HT-29 (cell line): ENCODE data around the gene BBS12. TPM values are rescaled to one million over a fixed set of nuclear protein-coding genes. Genes with fewer than 3 reads are reported as not detected.

Source experiments
- DNase-seq: peaks from one replicate; pipeline ENCODE4 v3.0.0-alpha.2; 2015; ENCODE audit warnings: low spot score
- total RNA-seq: library from RNA; depleted of rRNA; stranded (reverse); fragments of >200 nt; shearing (Covaris generic); gene quantifications from 2 replicates; pipeline ENCODE4 v1.2.3, GENCODE V29; 2014; rRNA removed

Gene BBS12
- total RNA-seq: 0.43 and 0.50 TPM in 2 replicates

GRCh38 chr4:122732329-122733026 is at the start of gene BBS12:
BBS12 (plus strand) TSS chr4:122732704; CDS start chr4:122741893, 9,189 bp downstream.
- DNase-seq: peak; percentile 100

GRCh38 chr4:122686691-122687090 is 45.8 kb upstream of the BBS12 start:
- no peak for DNase-seq

- no peak for DNase-seq
These were observed 44.9 kb upstream of the BBS12 start for GRCh38 chr4:122687531-122688061.

- no peak for DNase-seq
These were observed 43.9 kb upstream of the BBS12 start for GRCh38 chr4:122688529-122689140.

- DNase-seq: no peak
These were observed 42.5 kb upstream of the BBS12 start for GRCh38 chr4:122689972-122690371.

GRCh38 chr4:122691988-122692387 is 40.5 kb upstream of the BBS12 start:
- no peak for DNase-seq

GRCh38 chr4:122692641-122693520 is 39.6 kb upstream of the BBS12 start:
- DNase-seq: no peak

- no peak for DNase-seq
These were observed 37.3 kb upstream of the BBS12 start for GRCh38 chr4:122695226-122695625.

- peak; percentile 73 for DNase-seq
These were observed 32.3 kb upstream of the BBS12 start for GRCh38 chr4:122700178-122700725.

GRCh38 chr4:122701061-122701460 is 31.4 kb upstream of the BBS12 start:
- no peak for DNase-seq

- DNase-seq: no peak
These were observed 30.5 kb upstream of the BBS12 start for GRCh38 chr4:122701965-122702364.

- DNase-seq: no peak
These were observed 29.6 kb upstream of the BBS12 start for GRCh38 chr4:122702939-122703338.

- no peak for DNase-seq
These were observed 28.6 kb upstream of the BBS12 start for GRCh38 chr4:122703868-122704267.

- no peak for DNase-seq
These were observed 27.5 kb upstream of the BBS12 start for GRCh38 chr4:122705009-122705408.

- no peak for DNase-seq
These were observed 26.9 kb upstream of the BBS12 start for GRCh38 chr4:122705547-122706117.

GRCh38 chr4:122706511-122706910 is 26.0 kb upstream of the BBS12 start:
- no peak for DNase-seq

- no peak for DNase-seq
These were observed 25.0 kb upstream of the BBS12 start for GRCh38 chr4:122707497-122707896.

- no peak for DNase-seq
These were observed 23.3 kb upstream of the BBS12 start for GRCh38 chr4:122709236-122709635.

GRCh38 chr4:122710434-122711308 is 21.8 kb upstream of the BBS12 start:
- no peak for DNase-seq

- DNase-seq: no peak
These were observed 20.6 kb upstream of the BBS12 start for GRCh38 chr4:122711919-122712318.
